IMR-90 (cell line): ENCODE data around the gene MXRA8. TPM values are rescaled to one million over a fixed set of nuclear protein-coding genes. Genes with fewer than 3 reads are reported as not detected.

Experiments used
- MAZ ChIP-seq: IDR thresholded peaks from 2 replicates; pipeline ENCODE4 v1.6.1; 2012; ENCODE audit warnings: low read depth, mild to moderate bottlenecking, low read length, improper control_type of control experiment, moderate library complexity, borderline replicate concordance
- RAD21 ChIP-seq: IDR thresholded peaks from 2 replicates; pipeline ENCODE4 v1.6.1; 2012; ENCODE audit warnings: low read length, improper control_type of control experiment
- polyA plus RNA-seq, 3 experiments: library from polyadenylated mRNA; depleted of rRNA; stranded (reverse); fragments of >200 nt; gene quantifications; 2 replicates each; pipeline ENCODE4 v1.2.3, GENCODE V29; 2012; ENCODE audit warnings: low replicate concordance in 1 of 3
- total RNA-seq: library from RNA; depleted of rRNA; stranded (reverse); fragments of >200 nt; gene quantifications from 2 replicates; pipeline ENCODE4 v1.2.3, GENCODE V29; 2012
- TF ChIP-seq, protein P1 (sequence below): fragments of 150-350 bp; IDR thresholded peaks from 2 replicates; pipeline ENCODE4 v1.6.1; 2017; ENCODE audit warnings: mild to moderate bottlenecking, antibody characterized with exemption, low read length, low read depth

The MXRA8 gene
- total and polyA plus RNA-seq, 2 of the 4 experiments (the other 2 are of a cell fraction): 92.5 to 469 TPM

GRCh38 chr1:1304331-1305299 is 53.7 kb downstream of the MXRA8 start (continued):
- TF ChIP-seq, protein P1, sequence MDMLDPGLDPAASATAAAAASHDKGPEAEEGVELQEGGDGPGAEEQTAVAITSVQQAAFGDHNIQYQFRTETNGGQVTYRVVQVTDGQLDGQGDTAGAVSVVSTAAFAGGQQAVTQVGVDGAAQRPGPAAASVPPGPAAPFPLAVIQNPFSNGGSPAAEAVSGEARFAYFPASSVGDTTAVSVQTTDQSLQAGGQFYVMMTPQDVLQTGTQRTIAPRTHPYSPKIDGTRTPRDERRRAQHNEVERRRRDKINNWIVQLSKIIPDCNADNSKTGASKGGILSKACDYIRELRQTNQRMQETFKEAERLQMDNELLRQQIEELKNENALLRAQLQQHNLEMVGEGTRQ: peak; percentile 98
- TF ChIP-seq MAZ: peak; percentile 95
- no peak for TF ChIP-seq RAD21
